H9 (cell line): Measurements from ENCODE around the gene TRNAU1AP. TPM values are rescaled to one million over a fixed set of nuclear protein-coding genes. Genes with fewer than 3 reads are reported as not detected.

ENCODE experiments used
- DNase-seq: peaks from one replicate; pipeline ENCODE4 v3.0.0-alpha.2; 2017
- H2AFZ ChIP-seq: one replicate; pipeline ENCODE4 v1.6.1; 2013; ENCODE audit warnings: mild to moderate bottlenecking, low read length, control low read depth, moderate library complexity
- H2AK5ac ChIP-seq: 2 replicates; pipeline ENCODE4 v1.6.1; 2013; ENCODE audit warnings: low read length, control low read depth, mixed read lengths; ENCODE audit not compliant: insufficient read length
- H2BK120ac ChIP-seq: one replicate; pipeline ENCODE4 v1.6.1; 2013; ENCODE audit warnings: low read depth, mild to moderate bottlenecking, low read length, control low read depth, inconsistent platforms; ENCODE audit not compliant: poor library complexity, severe bottlenecking
- H2BK12ac ChIP-seq: 2 replicates; pipeline ENCODE4 v1.6.1; 2013; ENCODE audit warnings: low read length, control low read depth, mixed read lengths, low read depth; ENCODE audit not compliant: insufficient read length
- H2BK15ac ChIP-seq: 2 replicates; pipeline ENCODE4 v1.6.1; 2013; ENCODE audit warnings: low read depth, low read length, control low read depth
- H2BK20ac ChIP-seq: one replicate; pipeline ENCODE4 v1.6.1; 2013; ENCODE audit warnings: low read depth, mild to moderate bottlenecking, low read length, control low read depth, inconsistent platforms; ENCODE audit not compliant: poor library complexity, severe bottlenecking
- H2BK5ac ChIP-seq: 2 replicates; pipeline ENCODE4 v1.6.1; 2013; ENCODE audit warnings: low read length, control low read depth, mixed read lengths; ENCODE audit not compliant: insufficient read length
- H3K14ac ChIP-seq: 2 replicates; pipeline ENCODE4 v1.6.1; 2013; ENCODE audit warnings: low read length, control low read depth; ENCODE audit not compliant: insufficient read depth
- H3K18ac ChIP-seq: 2 replicates; pipeline ENCODE4 v1.6.1; 2013; ENCODE audit warnings: low read depth, mild to moderate bottlenecking, mixed read lengths, low read length, control low read depth; ENCODE audit not compliant: insufficient read length
- H3K23ac ChIP-seq: 2 replicates; pipeline ENCODE4 v1.6.1; 2013; ENCODE audit warnings: low read length, control low read depth, mixed read lengths, low read depth; ENCODE audit not compliant: insufficient read length
- H3K23me2 ChIP-seq: 2 replicates; pipeline ENCODE4 v1.6.1; 2013; ENCODE audit warnings: low read depth, mild to moderate bottlenecking, mixed read lengths, low read length, control low read depth; ENCODE audit not compliant: insufficient read length, poor library complexity, severe bottlenecking
- H3K27ac ChIP-seq: 2 replicates; pipeline ENCODE4 v1.5.1; 2013; ENCODE audit warnings: low read length, control low read depth, mixed read lengths, low read depth; ENCODE audit not compliant: insufficient read length
- H3K27me3 ChIP-seq: 2 replicates; pipeline ENCODE4 v1.6.1; 2013; ENCODE audit warnings: low read length, control low read depth, inconsistent platforms; ENCODE audit not compliant: insufficient read depth
- H3K4ac ChIP-seq: 2 replicates; pipeline ENCODE4 v1.6.1; 2013; ENCODE audit warnings: low read depth, mild to moderate bottlenecking, control low read depth, inconsistent platforms, low read length, moderate library complexity
- H3K4me1 ChIP-seq: 2 replicates; pipeline ENCODE4 v1.6.1; 2013; ENCODE audit warnings: low read length, control low read depth, inconsistent platforms; ENCODE audit not compliant: insufficient read depth
- H3K4me2 ChIP-seq: 2 replicates; pipeline ENCODE4 v1.6.1; 2013; ENCODE audit warnings: low read length, control low read depth, mixed read lengths; ENCODE audit not compliant: insufficient read length, insufficient read depth
- H3K56ac ChIP-seq: 2 replicates; pipeline ENCODE4 v1.6.1; 2013; ENCODE audit warnings: low read depth, mild to moderate bottlenecking, mixed read lengths, low read length, control low read depth; ENCODE audit not compliant: insufficient read length
- H3K79me1 ChIP-seq: 2 replicates; pipeline ENCODE4 v1.6.1; 2013; ENCODE audit warnings: low read depth, mild to moderate bottlenecking, moderate library complexity, low read length, control low read depth, inconsistent platforms; ENCODE audit not compliant: insufficient read depth, poor library complexity, severe bottlenecking
- H3K79me2 ChIP-seq: 2 replicates; pipeline ENCODE4 v1.6.1; 2013; ENCODE audit warnings: low read length, control low read depth, inconsistent platforms; ENCODE audit not compliant: insufficient read depth
- H3K9ac ChIP-seq: 2 replicates; pipeline ENCODE4 v1.6.1; 2013; ENCODE audit warnings: low read length, control low read depth, mixed read lengths; ENCODE audit not compliant: insufficient read length; ENCODE audit errors: extremely low read depth
- H3K9me3 ChIP-seq: one replicate; pipeline ENCODE4 v1.6.1; 2013; ENCODE audit warnings: low read depth, low read length, inconsistent platforms; ENCODE audit not compliant: control insufficient read depth
- H3T11ph ChIP-seq: one replicate; pipeline ENCODE4 v1.6.1; 2013; ENCODE audit warnings: mild to moderate bottlenecking, low read length, control low read depth, inconsistent platforms
- H4K20me1 ChIP-seq: one replicate; pipeline ENCODE4 v1.6.1; 2013; ENCODE audit not compliant: control insufficient read depth, insufficient read length, insufficient read depth
- H4K5ac ChIP-seq: 2 replicates; pipeline ENCODE4 v1.6.1; 2013; ENCODE audit warnings: low read depth, mild to moderate bottlenecking, mixed read lengths, low read length, control low read depth; ENCODE audit not compliant: insufficient read length
- H4K8ac ChIP-seq: replicated peaks from 2 replicates; pipeline ENCODE4 v1.6.1; 2013; ENCODE audit warnings: low read length, control low read depth, mixed read lengths, low read depth; ENCODE audit not compliant: insufficient read length
- H4K91ac ChIP-seq: 2 replicates; pipeline ENCODE4 v1.6.1; 2013; ENCODE audit warnings: low read depth, mild to moderate bottlenecking, moderate library complexity, mixed read lengths, low read length, control low read depth; ENCODE audit not compliant: insufficient read length
- H3K27ac Mint-ChIP-seq, 3 experiments: 2 replicates in 2 of 3; 3 replicates in 1 of 3; pipeline ENCODE4 v1.8.0; 2020 to 2021; ENCODE audit warnings: mixed read lengths in 3 of 3, mild to moderate bottlenecking in 1 of 3, moderate library complexity in 1 of 3
- H3K27me3 Mint-ChIP-seq: 2 replicates; pipeline ENCODE4 v1.8.0; 2021; ENCODE audit warnings: low read depth, mild to moderate bottlenecking, moderate library complexity, mixed read lengths
- H3K36me3 Mint-ChIP-seq, 3 experiments: 2 replicates in 2 of 3; 3 replicates in 1 of 3; pipeline ENCODE4 v1.8.0; 2020 to 2021; ENCODE audit warnings: low read depth in 3 of 3, mixed read lengths in 3 of 3; ENCODE audit not compliant: insufficient read depth in 1 of 3
- H3K4me1 Mint-ChIP-seq, 2 experiments: 2 replicates each; pipeline ENCODE4 v1.8.0; 2020; ENCODE audit warnings: mixed read lengths in 2 of 2
- H3K4me3 Mint-ChIP-seq, 2 experiments: 2 replicates in 1 of 2; 3 replicates in 1 of 2; pipeline ENCODE4 v1.8.0; 2020 to 2021; ENCODE audit warnings: mild to moderate bottlenecking in 2 of 2, mixed read lengths in 2 of 2, moderate library complexity in 1 of 2
- H3K9me3 Mint-ChIP-seq, 2 experiments: 2 replicates in 1 of 2; 3 replicates in 1 of 2; pipeline ENCODE4 v1.8.0; 2020; ENCODE audit warnings: mild to moderate bottlenecking in 2 of 2, mixed read lengths in 2 of 2, moderate library complexity in 1 of 2
- WGBS: extraction: QIAGEN DNeasy Blood & Tissue Kit; methylation state at CpG from one replicate; pipeline ENCODE4 v1.1.7; 2013; ENCODE audit warnings: missing lambda C conversion rate, low lambda C conversion rate, mixed read lengths; ENCODE audit not compliant: insufficient read length; ENCODE audit errors: extremely low coverage; 5-methylcytosine and 5-hydroxymethylcytosine counted together
- total RNA-seq: library from RNA; stranded (reverse); gene quantifications from 2 replicates; pipeline ENCODE4 v1.2.1, GENCODE V29; 2021
- TF ChIP-seq, protein P1 (sequence below): fragments of 200-600 bp; sonication (generic); conservative IDR thresholded peaks from 3 replicates; pipeline ENCODE4 v1.8.0; 2021; ENCODE audit warnings: antibody characterized with exemption, mild to moderate bottlenecking

The TRNAU1AP gene
- total RNA-seq, 1 experiment from 2014 or later = 45.0 TPM

DNA sequence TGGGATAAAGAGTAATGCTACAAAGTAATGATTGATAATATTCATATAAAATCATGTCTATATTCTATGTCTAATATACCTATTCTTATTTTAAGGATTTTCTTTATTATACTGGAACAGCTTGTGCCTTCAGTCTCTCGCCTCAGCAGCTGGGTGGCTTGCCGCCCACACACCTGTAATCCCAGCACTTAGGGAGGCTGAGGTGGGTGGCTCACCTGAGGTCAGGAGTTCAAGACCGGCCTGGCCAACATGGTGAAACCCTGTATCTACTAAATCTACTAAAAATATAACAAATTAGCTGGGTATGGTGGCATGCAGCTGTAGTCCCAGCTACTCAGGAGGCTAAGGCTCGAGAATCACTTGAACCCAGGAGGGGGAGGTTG is 7.6 kb upstream of the TRNAU1AP start:
- Mint-ChIP-seq H3K4me3 (no peak overlapping the region), H3K4me1 (no peaks in the 10 kb centered on the region; a peak in 1 of 4 replicates), H3K27ac (no peak overlapping the region), H3K27me3 (no peaks in the 10 kb centered on the region; the same call in 1 of the 2 replicates), H3K36me3 (no peaks in the 10 kb centered on the region), H3K9me3 (no peaks in the 10 kb centered on the region)
- Histone ChIP-seq H3K14ac (no peak overlapping the region), H3K79me1 (no peaks in the 10 kb centered on the region), H3K9me3 (no peaks in the 10 kb centered on the region), H2BK15ac (no peak overlapping the region), H3K79me2 (no peaks in the 10 kb centered on the region), H3T11ph (no peak overlapping the region), H2AK5ac (no peak overlapping the region), H3K4me1 (no peaks in the 10 kb centered on the region), H3K9ac (no peak overlapping the region), H4K20me1 (no peaks in the 10 kb centered on the region), H3K27me3 (no peaks in the 10 kb centered on the region), H3K27ac (no peak overlapping the region), H3K4ac (no peak overlapping the region), H3K56ac (no peak overlapping the region), H2BK120ac (no peak overlapping the region), H4K91ac (no peak overlapping the region), H3K23ac (no peak overlapping the region), H3K23me2 (no peaks in the 10 kb centered on the region), H2BK5ac (no peak overlapping the region), H2BK20ac (no peak overlapping the region), H4K5ac (no peak overlapping the region), H2AFZ (no peak overlapping the region), H3K4me2 (no peak overlapping the region), H4K8ac (no peak overlapping the region), H2BK12ac (no peak overlapping the region), H3K18ac (no peak overlapping the region)
- no CpG with 5 or more reads among the region's 4 CpGs for WGBS
- TF ChIP-seq, protein P1, sequence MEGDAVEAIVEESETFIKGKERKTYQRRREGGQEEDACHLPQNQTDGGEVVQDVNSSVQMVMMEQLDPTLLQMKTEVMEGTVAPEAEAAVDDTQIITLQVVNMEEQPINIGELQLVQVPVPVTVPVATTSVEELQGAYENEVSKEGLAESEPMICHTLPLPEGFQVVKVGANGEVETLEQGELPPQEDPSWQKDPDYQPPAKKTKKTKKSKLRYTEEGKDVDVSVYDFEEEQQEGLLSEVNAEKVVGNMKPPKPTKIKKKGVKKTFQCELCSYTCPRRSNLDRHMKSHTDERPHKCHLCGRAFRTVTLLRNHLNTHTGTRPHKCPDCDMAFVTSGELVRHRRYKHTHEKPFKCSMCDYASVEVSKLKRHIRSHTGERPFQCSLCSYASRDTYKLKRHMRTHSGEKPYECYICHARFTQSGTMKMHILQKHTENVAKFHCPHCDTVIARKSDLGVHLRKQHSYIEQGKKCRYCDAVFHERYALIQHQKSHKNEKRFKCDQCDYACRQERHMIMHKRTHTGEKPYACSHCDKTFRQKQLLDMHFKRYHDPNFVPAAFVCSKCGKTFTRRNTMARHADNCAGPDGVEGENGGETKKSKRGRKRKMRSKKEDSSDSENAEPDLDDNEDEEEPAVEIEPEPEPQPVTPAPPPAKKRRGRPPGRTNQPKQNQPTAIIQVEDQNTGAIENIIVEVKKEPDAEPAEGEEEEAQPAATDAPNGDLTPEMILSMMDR = no peak
- DNase-seq = no peak
